HG03045 (cell line): ENCODE data around the gene RETREG2.

Source experiments
- ATAC-seq: cut with Tn5 transposase; IDR thresholded peaks from one replicate; pipeline ENCODE4 v1.9.1; 2021; ENCODE audit warnings: mild to moderate bottlenecking, moderate library complexity; ENCODE audit not compliant: unreplicated experiment

RETREG2 gene

DNA sequence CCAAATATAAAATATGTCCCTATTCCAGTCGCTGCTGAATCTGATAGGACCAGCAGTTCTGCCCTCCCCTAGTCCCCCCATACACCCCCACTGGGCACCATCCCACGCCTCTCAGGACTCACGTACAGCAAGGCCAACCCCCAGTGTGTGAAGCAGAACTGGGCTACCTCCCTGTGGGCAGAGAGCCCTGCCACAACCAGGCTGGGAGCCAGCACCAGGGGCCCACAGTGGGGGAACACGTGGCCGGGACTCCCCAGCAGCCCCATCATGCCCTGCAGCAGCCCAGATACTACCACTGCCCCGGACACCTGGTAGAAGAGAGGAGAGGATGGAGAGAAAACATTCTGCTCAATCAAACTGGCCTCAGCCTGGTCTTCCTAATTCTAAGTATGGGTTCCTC is 9.5 kb upstream of the RETREG2 start:
- ATAC-seq = no peak

DNA sequence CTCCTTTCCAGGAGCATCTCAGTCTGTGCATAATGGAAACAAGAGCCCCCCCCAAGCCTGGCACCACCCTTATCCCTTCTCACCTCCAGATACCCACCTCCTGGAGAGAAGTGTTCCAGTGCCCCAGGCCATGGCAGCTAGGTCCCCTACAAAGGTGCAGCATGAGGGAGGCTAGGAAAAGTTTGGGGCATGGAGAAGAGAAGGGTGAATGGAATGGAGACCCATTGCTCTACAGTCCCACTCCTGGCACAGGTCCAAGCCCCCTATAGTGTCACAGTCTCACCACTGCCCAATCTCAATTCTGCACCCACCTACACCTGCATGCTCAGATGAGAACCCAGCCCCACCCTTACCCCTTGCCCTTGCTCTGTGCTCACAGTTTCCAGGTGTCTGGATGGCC is 9.1 kb upstream of the RETREG2 start:
- no peak for ATAC-seq

DNA sequence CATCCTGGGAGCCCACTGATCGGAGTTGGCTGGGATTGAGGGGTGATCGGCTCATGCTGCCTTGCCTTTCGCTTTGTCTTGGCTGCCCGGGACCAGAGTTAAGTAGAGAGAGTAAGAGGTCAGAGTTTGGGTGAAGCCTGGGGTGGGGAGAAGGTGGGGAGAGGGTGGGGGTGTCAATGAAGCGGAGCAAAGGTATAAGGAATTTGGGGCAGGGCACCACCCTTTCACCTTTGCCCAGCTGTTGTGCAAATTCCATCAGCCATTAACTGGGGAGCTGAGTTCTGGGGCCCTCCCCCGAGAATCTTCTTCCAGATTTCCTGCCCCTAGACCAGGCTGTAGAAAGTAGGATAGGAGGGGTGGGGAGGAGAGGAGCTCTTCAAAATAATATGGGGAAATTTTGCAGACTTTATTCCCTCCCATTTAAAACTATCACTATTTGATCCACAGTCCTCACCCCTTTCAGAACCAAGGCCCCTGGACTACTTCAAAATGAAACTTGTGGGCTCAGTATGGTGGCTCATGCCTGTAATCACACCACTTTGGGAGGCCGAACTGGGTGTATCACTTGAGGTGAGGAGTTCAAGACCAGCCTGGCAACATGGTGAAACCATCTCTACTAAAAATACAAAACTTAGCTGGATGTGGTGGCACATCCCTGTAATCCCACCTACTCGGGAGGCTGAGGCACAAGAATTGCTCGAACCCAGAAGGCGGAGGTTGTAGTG is 8.0 kb upstream of the RETREG2 start, which contains the start of gene SLC23A3:
TSS of gene SLC23A3 (minus strand) at position 100 of the 725 bp plus-strand sequence. CDS start at position 55, 45 bp downstream.
- ATAC-seq = no peak

DNA sequence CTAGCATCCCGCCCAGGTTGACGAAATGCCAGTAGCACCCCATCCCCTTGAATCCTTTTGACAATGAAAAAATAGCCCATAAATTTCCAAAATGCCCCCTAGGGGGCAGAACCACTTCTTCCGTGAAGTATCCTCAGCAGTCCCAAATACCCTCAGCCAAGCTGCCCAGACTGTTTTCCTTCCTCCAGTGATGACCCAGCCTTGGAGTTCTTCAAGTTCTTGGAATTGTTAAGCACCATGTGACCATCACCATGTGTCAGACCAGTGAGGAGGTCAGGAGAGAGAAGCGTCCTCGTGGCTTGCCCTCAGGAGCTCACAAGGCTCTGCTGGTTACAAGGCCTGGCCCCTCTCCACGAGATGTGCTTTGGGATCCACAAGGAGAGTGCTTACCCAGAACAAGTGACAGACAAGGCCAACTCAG is 6.8 kb upstream of the RETREG2 start:
- no peak for ATAC-seq

DNA sequence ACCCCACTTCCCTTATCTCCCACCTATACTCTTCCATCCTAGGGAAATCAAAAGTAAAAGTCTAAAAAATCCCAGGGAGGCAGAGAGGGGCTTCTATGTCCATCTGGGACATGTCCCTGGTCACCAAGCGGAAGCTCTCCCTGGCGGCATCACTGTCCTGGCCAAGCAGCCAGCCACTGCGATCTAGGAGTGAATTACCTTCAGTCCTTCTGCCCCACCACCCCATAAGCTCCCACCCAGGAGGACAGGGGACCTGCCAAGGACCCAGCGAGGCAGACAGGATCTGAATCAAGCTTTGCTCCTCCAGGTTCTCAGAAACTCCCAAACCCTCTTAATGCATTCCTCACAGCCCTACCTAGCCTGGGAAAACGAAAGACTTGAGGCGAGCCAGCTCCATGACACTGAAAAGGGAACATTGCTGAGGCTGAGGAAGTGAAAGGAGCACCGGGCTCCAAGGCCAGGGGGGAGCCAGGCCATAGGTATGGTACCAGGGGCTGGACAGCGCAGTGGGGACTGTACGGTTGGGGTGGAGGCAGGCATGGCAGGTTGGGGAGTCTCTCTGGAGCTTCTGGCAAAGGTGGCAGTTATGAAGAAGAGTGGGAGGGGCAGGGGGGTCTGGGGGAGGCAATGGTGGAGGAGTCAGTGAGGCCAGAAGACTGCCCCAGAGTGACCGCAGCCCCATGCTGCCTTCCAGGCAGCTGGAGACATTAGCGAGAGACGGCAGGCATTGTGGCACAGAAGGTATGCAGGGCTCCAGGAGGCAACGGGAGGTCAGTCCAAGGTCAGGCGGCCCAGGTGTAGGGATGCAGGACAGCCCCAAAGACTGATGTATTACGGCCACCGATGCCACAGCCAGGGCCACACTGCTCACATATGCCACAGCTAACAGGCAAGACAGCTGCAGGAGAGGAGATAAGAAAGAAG is 5.6 kb upstream of the RETREG2 start:
- no peak for ATAC-seq

DNA sequence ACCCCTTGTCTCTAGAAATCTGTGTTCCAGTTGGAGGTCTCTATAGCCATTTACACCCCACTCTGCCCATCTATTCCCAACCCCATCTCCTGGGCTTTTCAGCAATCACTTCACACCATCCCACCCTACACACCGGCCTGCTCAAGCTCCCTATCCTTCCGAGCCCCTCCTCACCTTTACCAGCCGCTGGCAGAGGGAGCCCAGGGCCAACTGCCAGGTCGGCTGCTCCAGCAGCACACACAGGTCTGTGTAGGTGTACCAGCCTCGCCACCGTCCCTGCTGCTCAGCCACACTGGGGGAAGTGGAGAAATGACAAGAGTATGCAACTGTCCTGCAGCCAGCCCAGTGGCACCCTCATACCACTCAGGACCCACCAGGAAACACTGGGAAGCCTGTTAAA is 4.9 kb upstream of the RETREG2 start:
- no peak for ATAC-seq

DNA sequence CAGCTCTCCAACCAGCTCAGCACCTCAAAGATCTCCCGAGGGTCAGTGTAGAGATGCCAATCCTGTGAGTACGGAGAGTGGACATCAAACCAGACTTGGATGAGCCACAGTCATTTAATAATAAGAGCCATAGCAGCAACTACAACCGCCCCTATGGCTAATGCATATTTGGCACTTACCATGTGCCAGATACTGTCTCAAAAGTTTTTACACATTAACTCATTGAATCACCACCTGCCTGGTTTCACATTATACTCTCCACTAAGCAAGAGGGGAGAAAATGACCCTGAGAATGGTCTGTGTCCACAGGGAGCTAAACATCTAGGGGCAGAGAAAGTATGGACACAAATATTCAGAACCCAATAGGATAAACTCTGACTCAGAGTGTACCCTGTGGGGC is 3.9 kb upstream of the RETREG2 start:
- no peak for ATAC-seq

DNA sequence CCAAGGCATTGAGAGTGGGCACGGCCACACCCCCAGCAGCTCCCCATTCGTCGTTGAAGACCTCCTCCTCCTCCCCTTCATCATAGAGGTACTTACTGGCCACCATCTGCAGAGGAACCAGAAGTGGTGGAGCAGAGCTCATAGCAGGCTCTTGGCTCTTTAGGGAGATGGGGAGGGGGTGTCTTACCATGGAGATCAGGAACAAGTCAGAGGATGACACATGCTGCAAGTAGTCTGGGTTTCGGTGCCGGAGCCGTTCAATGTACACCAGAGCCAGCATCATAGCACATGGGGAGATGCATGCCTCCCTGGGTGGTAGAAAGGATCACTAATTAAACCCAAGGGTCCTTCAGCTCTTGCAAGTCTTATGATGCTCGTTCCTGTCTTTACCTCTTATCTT is 3.3 kb upstream of the RETREG2 start:
- ATAC-seq = no peak

DNA sequence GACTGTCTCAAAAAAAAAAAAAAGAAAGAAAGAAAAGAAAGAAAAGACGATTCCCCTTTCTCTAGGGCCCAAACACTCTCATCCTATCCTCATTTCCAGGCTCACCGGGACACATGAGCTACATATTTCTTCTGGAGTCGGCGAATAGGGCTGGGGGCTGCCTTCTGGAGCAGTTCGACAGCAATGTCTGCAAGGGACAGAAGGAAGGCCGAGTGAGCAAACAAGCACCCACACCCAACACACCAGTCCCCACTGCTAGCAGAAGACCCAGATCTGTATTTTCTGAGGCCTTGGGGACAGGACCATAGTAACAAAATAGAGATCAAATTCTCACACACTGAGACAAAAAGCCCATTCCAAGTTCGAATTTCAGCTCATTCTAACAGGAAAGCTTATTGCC is 2.6 kb upstream of the RETREG2 start:
- ATAC-seq = no peak

DNA sequence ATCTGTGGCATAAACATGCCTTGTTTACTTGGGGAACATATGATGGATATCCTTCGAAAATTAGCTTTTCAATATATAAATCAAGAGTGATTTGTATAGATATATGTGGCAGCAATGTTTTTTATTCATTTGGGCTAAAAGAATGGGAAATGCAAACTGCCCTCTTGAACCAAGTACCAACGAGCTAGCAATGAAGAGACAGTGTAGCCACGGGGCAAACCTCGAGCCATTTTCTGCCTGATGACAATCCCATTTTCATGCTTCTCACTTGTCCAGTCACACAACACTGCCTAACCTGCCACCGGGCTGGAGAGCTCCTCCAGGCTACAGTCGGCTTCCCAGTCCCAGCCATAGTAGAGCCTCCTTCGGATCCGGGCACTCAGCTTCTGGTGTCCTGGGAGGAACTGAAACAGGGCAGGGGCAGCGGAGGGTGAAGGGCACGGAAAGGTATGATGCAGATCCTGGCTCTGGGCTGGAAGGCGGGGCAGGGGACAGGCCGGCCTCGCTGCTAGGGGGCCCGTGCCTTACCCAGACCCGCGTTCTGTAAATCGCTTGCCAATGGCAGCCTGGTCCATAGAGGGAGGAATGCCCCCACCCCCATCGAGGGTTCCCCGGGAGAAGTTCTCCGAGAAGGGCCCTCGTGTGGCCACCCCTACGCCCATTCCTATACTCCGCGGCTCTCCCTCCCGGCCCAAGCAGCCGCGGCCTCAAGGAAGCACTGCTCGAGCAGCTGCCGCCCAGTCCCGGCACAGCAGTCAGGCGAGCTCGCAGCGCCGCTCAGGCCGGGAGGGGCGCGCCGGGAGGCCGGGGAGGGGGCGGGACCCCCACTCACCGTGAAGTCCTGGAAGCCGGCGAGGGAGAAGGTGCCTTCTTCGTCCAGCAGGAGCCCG is 1.9 kb upstream of the RETREG2 start:
- ATAC-seq = peak; percentile 22

DNA sequence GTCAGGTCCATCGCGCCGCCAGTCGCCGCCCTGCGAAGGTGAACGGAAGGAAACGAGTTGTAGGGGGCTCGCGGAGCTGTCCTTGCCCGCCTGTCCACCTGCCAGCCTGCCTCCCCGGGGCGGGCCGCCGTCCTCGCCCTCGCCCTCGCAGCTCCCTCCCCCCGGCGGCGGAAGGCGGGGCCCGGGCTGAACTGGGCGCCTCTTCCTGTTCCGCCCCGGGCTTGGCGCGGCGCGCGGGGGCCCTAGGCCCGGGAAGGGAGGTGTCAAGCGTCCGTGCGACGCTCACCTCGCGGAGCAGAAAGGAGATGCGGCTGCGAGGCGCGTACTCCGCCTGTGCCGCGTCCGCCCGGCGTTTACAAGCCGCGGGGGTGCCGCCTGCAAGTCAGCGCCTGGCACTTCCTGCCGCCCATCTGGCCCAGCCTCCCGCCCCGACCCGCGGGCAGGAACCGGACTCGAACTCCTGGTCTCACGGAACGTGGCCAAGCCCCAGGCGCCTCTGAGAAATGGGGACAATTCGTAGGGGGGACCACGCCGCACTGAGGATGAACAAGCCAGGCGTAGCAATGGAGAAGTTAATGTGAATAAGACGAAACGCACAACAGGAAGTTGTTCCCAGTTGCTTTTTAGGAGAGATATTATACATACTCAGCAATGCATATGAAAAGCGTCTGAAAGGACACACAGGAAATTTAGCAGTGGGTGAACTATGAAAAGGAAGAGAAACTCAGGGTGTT is 1.1 kb upstream of the RETREG2 start, which contains the start of gene CNPPD1:
TSS of gene CNPPD1 (minus strand) at position 108 of the 734 bp plus-strand sequence. CDS start at position 11, 97 bp downstream.
- ATAC-seq = peak; percentile 74

DNA sequence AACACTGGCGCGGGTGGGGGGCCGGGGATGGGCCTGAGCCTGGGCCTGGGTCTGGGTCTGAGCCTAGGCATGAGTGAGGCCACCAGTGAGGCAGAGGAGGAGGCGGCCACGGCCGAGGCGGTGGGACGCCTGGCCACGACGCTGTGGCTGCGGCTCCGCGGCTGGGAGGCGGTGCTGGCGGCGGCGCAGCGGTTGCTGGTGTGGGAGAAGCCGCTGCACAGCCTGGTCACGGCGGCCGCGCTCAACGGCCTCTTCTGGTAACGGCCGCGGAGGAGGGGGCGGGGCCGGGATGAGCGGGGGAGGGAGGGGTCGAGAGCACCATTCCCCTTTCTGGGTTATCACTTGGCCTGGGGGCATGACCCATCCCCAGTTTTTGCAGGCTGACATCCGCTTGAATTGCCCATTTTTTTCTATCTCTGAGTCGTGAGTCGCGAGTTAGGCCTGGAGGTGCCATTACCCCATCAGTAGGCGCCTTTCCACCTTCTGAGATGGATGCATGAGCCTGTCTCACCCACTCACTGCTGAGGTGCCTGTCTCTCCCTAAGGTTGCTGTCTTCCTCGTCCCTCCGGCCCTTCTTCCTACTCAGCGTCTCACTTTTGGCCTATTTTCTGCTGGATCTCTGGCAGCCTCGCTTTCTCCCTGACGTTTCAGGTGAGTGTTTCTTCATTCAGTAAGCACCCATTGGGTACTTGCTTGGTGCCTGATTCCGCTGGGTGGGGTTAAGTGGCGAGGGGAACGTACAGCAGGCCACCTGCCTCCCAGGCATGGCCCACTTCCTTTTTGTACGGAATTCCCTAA is 501 bp downstream of the RETREG2 start:
- ATAC-seq = peak; percentile 14

DNA sequence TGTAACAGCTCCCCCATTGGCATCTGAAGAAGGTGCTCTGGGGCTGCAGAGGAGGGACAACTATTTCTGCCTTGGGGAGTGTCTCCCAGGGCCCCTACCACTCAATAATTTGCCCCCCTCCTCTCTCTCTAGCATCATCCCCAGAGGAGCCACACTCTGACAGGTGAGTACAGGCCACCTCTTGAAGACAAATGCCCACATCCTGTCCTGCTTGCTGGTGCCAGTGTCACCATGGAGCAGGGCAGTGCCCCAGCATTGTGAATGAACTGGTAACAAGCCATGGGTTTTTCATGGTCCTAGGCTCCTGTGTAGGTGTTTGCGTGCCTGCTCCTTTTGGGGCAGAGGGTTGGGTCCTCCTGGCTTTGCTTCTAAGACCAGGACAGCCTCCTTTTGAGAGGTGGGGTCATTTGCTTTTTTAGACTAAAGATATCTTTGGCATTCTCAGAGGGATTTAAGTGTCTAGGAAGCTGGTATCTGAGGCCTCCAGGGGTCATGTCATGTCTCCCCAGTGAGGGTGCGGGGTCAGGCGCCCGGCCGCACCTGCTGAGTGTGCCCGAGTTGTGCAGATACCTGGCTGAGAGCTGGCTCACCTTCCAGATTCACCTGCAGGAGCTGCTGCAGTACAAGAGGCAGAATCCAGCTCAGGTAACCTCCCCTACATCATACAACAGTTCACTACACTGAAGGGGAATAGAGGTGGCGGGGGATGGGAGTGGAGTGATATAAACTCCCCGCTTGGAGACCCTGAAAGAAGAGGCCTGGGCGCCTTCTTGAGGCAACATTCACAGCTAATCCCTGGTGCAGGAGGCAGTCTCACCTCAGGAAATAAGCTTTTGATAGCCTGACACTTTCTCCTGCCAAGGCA is 1.8 kb downstream of the RETREG2 start:
- no peak for ATAC-seq

DNA sequence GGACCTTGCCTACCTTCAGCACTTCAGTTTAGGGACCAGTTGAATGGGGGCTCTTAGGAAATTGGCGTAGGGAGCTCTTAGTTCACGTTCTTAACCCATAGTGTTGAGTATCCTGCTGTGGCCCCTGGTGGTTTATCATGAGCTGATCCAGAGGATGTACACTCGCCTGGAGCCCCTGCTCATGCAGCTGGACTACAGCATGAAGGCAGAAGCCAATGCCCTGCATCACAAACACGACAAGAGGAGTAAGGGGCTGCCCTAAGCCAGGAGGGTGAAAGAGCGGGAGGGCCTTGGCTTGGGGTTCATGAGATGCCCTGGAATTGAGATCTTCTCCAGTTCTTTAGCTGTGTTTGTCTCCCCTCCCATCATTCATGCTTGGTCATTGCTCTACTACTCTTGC is 2.9 kb downstream of the RETREG2 start:
- no peak for ATAC-seq

DNA sequence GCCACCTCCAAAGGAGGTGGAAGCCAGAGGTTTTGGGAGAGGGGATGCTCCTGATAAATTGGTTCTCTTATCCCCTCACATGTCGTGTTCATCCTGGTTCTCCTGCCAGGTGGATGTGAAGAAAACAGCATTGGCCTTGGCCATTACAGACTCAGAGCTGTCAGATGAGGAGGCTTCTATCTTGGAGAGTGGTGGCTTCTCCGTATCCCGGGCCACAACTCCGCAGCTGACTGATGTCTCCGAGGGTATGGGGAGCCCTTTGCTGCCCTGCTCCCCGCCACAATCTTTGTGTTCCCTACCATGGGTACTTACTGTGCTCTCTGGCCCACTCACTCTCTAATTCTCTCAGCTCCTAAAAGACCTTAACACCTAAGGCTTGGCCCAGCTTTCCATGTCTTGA is 3.5 kb downstream of the RETREG2 start:
- no peak for ATAC-seq

DNA sequence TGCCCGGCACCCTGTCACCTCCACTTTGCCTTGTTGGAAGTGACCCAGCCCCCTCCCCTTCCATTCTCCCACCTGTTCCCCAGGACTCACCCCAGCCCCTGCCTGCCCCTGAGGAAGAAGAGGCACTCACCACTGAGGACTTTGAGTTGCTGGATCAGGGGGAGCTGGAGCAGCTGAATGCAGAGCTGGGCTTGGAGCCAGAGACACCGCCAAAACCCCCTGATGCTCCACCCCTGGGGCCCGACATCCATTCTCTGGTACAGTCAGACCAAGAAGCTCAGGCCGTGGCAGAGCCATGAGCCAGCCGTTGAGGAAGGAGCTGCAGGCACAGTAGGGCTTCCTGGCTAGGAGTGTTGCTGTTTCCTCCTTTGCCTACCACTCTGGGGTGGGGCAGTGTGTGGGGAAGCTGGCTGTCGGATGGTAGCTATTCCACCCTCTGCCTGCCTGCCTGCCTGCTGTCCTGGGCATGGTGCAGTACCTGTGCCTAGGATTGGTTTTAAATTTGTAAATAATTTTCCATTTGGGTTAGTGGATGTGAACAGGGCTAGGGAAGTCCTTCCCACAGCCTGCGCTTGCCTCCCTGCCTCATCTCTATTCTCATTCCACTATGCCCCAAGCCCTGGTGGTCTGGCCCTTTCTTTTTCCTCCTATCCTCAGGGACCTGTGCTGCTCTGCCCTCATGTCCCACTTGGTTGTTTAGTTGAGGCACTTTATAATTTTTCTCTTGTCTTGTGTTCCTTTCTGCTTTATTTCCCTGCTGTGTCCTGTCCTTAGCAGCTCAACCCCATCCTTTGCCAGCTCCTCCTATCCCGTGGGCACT is 4.5 kb downstream of the RETREG2 start:
- ATAC-seq = no peak

DNA sequence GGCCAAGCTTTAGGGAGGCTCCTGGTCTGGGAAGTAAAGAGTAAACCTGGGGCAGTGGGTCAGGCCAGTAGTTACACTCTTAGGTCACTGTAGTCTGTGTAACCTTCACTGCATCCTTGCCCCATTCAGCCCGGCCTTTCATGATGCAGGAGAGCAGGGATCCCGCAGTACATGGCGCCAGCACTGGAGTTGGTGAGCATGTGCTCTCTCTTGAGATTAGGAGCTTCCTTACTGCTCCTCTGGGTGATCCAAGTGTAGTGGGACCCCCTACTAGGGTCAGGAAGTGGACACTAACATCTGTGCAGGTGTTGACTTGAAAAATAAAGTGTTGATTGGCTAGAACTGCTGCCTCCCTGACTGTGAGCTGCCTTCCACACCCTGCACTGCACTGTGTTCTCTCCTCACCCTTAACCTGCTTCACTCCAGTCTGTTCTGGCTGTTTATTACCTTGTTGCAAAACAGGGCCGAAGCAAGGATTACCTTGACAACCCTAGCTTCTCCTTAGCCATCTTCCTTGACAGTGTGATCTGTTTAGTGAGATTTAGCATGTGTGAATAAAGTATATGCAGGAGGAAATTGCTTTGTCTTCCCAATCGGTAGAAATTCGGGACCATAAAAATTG is 5.2 kb downstream of the RETREG2 start:
- no peak for ATAC-seq
